ENCODE measurements around the gene DGCR6L.
"Not testable (repeated sequence)": the region's sequence is repeated elsewhere in the genome, so short reads cannot be mapped to it uniquely, and the experiment has no call there.

DGCR6L gene

GRCh38 chr22:20272174-20272573, 47.7 kb downstream of the DGCR6L start:
- no peak for DNase-seq

DNA sequence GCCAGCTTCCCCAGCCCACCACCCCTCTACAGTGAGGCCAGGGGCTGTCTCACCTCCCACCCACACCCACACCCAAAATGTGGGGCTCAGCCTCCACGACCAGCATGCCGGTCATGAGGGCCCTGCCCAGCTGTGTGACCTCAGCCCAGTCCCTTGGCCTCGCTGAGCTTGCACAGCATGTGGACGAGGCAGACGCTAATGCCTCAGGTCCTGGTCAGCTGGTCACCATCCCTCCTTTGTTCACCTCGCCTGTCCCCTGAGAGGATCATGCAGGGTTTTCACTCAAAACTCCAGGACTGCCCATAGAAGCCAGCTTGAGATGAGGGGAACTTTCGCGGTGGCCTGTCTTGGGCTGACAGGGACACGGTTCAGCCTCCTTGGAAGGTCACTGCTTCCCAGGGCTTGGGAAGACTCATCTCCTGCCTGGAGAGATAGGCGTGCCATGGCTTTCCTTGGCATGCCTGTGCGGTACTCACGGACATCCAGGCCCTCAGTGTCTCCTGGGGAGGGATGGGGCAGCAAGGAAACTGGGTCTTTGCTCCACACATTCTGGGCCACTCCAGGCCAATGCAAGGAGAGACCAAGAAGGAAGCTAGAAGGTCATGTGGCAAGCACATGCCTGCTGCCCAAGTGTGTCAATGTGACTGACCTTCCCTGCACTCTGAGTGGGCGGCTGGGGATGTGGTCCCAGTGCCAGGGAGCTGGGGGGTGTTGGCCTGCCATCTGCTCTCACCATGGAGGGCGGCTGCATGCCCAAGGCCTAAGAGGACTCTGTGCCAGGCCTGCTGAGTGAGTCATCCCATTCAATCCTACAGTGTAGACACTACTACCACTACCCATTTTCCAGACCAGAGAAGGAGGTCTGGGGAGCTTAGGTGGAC, 48.5 kb downstream of the DGCR6L start:
- DNase-seq: no peak

DNA sequence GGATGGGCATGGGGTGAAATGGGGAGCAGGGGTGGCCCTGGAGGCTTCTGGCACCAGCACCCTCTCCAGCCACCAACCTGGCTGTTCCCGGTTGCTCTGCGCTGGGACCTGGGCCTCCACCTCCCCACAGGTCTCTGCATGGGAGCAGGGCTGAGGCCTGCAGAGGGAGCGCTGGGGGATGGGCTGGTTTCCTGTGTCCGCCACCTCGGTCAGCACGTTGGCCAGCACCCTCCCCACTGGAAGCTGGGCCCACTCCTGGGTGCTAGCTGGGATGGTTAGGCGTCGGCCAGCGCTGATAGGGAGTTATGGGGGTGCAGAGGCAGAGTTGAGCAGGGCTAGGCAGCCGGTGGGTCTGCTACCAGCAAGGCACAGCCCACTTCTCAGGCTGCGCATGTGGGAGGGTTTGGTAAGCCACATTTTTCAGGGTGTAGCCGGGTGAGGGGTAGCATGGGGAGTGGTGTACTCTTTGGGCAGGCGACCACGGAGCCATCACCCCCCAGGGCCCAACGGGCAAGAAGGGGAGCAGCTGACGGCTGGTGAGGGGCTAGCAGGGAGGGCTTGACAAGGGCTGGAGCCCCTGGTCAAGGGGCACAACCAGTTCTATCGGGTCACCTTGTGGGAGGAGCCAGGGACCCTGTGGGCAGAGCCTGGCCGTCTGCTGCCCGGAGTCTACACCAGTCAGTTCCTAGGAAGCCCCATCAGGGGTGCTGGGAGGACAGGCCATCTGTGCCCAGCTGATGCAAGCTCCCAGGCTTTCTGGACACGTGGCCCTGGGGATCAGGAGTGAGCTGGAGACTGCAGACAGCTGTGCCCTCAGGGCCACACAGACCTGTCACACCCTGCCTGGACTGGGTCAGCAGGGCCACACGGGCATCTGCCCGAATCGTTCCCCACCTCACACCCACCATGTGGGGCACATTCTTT, 49.4 kb downstream of the DGCR6L start:
- DNase-seq: not testable (repeated sequence)

GRCh38 chr22:20269673-20270072, 50.2 kb downstream of the DGCR6L start:
- DNase-seq: not testable (repeated sequence)

DNA sequence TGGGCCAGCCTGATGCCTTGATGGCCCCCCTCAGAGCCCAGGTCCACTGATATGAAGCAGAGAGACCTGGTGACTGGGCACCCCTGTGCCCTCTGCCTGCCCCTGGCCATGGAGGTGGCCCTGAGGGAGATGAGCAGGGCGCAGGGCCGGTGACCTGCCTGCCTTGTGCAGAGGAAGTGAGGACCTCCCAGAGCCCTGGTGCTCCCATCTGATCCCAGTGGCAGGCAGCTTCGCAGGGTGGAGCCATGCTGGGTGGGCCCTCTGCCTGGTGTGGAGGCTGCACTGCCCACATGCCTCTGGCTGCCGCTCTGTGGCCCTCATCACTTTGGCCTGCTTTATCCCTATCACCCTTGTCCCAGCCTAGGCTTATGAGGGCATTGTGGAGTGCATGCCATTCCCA, 50.7 kb downstream of the DGCR6L start:
- not testable (repeated sequence) for DNase-seq

DNA sequence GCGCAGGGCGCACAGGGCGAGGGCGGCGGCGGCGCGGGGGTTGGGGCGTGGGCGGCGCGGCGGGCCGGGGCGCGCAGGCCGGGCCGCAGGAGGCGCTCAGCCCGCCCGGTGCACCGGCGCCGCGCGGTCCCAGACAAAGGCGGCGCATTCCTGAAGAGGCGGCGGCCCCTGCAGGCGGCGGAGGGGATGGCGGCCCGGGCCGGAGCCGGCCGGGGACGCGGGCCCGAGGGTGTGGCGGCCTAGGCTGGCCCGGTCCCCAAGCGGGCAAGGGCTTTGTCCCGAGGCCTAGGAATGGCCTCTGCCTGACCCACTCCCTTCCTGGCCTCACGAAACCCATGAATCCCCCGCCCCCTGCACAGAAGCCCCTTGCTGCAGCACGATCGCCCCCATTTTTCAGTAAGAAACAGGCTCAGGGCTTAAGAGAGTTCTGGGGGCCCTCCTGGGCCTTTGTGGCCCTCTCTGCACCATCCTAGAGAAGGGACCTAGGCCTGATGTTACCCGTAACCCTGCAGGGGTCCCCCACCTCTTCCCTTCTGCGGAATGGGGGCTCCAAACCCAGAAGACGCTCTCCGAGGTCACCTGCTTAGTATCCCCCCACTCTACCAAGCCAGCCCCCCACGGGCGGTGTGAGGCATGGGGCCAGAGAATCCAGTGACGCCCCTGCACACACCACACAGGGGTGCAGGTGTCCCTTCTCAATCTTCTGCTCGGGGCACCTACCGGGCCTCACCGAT, 51.4 kb downstream of the DGCR6L start, which contains the start of gene RTN4R:
Gene RTN4R, minus strand, starts transcription at position 40 of the 734 bp plus-strand sequence. CDS start 226 bp downstream, outside the sequence.
- no peak for DNase-seq

- no peak for DNase-seq
These were observed 52.2 kb downstream of the DGCR6L start for GRCh38 chr22:20267441-20268278.

DNA sequence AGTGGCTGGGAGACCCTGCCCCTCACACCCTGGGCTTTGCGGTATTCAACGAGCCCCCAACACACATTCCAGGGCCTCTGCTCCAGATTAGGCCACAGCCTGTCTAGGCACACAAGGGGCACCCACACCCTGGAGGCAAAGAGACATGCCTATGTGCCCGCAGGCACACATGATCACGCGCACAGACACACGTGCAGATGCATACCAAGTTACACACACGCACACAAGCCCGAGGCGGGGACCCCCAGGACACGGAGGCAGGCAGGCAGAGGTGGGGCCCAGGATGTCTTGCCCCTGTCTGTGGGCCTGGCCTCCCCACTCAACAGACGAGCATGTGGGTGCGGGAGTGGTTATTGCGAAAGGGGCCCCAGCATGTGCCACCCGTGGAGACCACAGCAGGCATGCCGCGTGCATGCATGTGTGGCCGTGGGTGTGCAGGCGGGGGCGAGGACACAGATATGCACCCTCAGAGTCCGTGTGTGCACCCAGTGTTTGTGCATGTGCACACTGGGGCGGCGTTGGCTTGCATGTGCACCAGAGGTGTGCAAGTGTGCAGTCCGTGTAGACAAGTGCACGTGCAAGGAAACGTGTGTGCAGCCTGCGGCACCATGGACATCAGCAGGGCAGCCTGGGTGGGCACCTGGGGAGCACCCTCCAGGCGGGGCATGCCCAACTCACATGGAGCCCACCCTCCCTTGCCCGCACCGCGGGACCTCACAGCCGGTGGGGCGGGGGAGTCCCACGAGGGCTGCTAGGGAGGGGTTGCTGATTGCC, 53.0 kb downstream of the DGCR6L start:
- DNase-seq: not testable (repeated sequence)

DNA sequence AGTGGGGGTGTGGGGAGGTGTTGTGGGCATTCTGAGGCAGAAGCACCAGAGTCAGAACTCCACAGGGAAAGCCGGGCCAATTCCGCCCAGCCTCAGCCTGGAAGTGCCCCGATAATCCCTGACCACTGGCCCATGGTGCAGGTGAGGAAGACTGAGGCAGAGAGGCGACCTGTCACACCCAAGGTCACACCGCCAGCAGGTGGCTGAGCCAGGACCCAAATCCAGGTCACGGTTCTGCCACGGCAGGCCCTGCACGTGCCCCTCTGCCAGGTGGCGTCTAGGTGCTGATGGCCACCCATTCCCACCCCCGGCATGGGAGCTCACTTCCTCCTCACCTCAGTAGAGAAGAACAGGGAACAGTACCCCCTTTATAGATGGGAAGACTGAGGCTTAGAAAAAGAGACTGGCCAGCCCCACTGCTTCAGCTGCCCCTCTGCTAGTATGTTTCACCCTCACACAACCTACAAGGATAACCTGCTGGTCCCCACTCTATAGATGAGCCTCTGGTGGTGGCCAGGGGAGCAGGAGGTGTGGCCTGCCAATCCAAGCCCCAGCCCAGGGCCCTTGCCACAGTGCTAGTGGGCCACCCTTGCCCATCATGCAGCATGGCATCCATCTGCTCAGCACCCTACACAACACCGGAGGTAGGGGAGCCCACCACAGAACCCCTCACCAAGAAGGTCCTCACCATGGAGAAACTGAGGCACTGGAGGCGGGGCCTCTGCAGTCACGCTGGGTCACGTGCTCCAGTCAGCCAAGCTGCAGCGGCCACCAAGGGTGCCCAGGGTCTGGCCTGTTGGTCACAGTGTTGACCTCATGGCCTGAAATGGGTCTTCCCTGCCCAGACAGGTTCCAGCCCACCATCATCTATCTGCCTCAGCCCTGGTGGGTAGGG, 53.8 kb downstream of the DGCR6L start:
- not testable (repeated sequence) for DNase-seq

DNA sequence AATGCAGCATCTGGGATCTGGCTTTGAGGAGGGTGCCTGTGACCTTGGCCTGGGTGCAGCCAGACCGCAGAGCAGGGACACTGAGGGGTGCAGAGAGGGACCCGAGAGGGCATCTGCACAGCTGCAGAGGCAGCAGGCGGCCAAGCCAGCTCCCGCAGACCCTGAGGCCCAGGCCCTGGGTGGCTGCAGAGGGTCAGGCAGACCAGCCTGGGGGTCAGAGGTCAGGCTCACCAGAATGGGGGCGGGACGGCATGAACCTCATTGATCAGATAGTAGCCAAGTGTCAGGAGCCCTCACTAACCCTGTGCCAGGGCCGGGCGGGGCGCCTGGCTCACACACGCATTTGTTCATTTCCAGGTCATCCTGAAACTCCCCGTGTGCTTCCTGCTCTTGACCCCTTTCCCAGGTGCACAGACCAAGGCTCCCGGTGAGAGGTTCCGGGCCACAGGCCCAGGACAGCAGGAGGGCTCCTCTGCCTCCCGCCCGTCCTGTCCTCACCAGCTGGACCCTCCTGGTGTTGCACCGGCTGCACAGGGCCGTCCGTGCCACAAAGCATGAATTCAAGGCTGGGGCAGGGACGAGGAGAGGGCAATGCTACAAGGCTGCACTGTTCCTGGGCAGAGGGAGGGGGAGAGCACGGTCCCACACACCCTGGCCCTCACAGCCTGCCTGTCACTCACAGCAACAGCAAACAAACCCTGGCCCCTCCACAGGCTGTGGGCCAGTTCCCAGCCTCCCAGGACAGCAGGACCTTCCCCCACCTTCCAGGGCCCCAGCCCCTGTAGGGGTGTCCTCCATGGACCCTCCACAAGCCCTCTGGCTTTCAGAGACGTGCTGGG, 55.0 kb downstream of the DGCR6L start:
- no peak for DNase-seq
